ENCODE measurements around the gene TNKS1BP1.

Gene TNKS1BP1

DNA sequence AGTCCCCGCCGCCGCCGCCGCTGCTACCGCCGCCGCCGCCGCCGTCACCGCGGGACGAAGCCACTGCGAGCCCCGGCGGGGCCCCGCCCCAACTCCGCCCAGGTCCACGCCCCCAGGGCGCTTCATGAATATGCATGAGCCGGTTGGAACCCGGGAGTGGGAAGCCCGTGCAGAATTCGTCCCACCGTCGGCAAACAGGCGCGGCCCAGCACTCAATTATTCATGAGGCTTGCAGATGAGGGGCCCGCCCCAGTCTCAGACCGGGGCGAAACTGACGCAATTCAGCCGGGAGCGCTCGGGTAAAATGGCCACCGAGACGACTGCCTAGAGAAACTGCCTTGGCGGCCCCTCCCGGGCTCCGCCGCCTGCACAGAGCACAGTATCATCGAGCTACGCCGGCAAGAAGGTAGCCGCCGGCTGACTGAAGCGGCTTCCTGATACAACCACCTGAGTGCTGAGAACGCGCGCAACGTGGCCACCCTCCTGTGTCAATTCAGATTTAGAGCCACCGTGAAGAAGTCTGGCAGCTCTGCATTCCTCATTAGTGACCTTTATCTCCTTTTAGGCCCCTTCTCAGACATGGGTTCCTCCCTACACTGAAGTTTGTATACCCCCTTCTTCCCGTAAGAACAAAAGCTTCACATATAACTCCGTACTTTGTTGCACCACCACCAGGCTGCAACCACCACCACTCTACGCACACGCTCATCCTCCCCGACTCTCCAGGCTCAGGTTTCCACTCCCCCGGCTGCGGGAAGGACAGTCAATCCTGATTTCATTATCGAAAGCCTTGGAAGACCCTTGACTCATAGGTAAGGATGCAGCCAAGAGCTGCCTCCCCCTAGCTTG lies at the start of gene TNKS1BP1:
Gene TNKS1BP1 (minus strand): TSS at position 67 of the 849 bp plus-strand sequence. CDS start 3,067 bp downstream, outside the sequence.
- no peak for TF ChIP-seq CTCF (IDR thresholded peaks at IDR 0.05; ENCODE audit: insufficient read depth, missing control alignments)
- DNase-seq (ENCODE audit: insufficient read length, low spot score): peak; percentile 93

GRCh38 chr11:57373146-57373545 lies 48.4 kb upstream of the TNKS1BP1 start:
- no peak for TF ChIP-seq CTCF (IDR thresholded peaks at IDR 0.05; ENCODE audit: insufficient read depth, missing control alignments)
- no peak for FAIRE-seq
- no peak for DNase-seq (ENCODE audit: insufficient read length, low spot score)

More for the DNA sequence above, at the start of gene TNKS1BP1:
- no peak for FAIRE-seq

- DNase-seq (ENCODE audit: insufficient read length, low spot score) (no peak), FAIRE-seq (no peak)
- TF ChIP-seq CTCF (IDR thresholded peaks at IDR 0.05; ENCODE audit: insufficient read depth, missing control alignments): no peak
Observed at GRCh38 chr11:57370941-57371340, 46.2 kb upstream of the TNKS1BP1 start.

DNA sequence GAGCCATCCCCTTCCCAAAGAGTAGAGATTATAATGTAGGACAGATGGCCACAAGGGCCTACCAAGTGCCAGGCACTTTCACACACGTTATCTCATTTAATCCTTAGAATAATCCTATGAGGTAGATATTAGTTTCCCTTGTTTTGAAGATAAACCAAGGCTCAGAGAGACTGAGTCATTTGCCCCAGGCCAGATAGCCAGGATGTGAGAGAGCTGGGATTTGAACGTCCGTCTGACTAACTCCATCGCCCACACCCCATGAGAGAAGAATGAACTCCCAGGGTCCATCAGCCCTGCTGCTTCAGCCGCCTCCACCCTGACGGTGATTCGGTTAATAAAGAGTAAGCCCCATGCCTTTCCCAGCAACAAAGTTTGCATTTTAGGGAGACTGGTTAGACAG lies 45.5 kb upstream of the TNKS1BP1 start:
- TF ChIP-seq CTCF (IDR thresholded peaks at IDR 0.05; ENCODE audit: insufficient read depth, missing control alignments): no peak
- FAIRE-seq: no peak
- DNase-seq (ENCODE audit: insufficient read length, low spot score): no peak

DNA sequence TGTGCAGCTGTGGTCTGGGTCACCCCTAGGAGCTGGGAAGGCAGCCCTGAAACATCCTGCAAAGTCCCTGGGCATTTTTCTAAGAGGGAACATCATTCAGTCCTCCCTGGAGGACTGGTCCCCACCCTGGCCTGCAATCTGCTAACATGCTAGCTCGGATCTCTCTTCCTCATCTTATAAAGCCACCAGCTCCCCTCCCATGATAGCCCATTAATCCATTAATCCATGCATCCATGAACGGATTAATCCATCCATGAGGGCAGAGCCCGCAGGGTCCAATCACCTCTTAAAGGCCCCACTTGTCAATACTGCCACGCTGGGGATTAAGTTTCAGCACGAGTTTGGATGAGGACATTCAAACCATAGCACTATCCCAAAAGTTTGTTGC lies 44.1 kb upstream of the TNKS1BP1 start:
- DNase-seq (ENCODE audit: insufficient read length, low spot score) (no peak), FAIRE-seq (peak; percentile 70)
- no peak for TF ChIP-seq CTCF (IDR thresholded peaks at IDR 0.05; ENCODE audit: insufficient read depth, missing control alignments)

DNA sequence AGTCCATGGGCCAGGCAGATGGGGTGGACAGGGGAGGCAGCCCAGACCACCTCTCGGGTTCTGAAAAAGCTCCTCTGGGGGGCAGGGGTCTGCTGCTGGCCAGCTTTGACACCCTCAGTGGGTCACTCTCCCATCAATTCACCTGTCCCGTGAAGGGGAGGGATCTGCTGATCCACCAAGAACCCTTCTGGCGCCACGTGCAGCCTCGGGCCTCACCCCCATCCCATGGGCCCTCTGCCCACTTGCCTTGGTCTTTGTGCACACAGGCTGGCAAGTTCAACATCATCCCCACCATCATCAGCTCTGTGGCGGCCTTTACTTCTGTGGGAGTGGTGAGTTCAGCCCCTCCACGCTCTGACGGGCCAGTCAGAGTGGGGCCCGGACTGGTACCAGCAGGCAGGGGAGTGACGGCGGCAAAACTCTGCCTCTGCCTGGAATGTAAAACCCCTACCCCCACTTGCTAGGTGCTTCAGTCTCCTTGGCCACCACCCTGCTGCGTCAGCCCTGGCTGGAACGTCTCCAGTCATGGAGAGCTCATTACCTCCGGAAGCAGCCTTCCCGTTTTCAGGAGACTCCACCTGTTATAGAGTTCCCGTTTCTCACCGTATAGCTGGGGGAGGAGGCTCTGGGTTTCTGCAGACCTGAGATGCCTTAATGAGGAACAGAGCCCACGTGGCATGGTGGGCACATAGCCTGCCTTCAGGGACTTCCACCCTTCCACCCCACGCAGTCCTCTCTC lies 43.5 kb upstream of the TNKS1BP1 start:
- DNase-seq (ENCODE audit: insufficient read length, low spot score): no peak
- TF ChIP-seq CTCF (IDR thresholded peaks at IDR 0.05; ENCODE audit: insufficient read depth, missing control alignments): no peak
- no peak for FAIRE-seq

Measured in D721Med (cell line).